ENCODE data around the gene FBXO24. TPM values are rescaled to one million over a fixed set of nuclear protein-coding genes. Genes with fewer than 3 reads are reported as not detected.

The FBXO24 gene
- total RNA-seq, 1 donor from 2014 or later: 0.52 TPM

DNA sequence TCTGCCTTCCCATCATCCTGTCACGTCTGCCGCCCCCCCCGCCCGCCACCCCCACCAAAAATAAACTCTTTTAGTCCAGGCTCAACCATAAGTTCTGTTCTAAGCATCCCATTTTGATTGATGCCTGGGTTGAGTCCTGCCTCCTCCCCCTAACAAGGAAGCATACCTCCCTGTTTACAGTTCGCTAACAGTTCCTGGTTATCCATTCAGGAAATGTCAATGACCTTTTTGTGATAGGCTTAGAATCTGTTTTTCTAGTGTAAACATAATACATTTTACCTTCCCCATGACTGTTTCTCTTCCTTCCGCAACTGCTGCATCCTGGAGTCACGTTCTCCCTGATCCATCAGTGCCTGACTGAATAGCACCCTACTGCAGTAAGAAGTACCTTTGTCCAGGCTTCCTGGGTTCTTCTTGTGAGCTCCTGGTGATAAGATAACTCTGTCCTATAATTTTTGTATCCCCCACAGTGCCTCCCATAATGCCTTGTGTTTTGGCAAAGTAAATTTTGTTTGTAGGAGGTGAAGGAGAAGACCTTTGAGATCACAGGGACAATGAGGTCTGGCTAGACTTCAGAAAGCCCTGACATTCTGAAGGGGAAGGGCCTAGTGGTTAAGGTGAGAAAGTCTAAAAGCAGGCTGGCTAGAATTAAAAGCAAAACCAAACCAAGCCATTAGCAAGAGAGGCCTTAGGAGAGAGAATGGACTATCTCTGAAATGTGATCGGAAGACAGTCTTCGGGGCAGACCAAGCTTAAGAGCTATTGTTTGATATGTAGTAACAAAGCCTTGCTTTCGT is 39.8 kb upstream of the FBXO24 start:
- peak overlapping the region; percentile 24 for H3K4me3 ChIP-seq (ENCODE audit: insufficient read depth, low read depth, low read length)
- Mint-ChIP-seq H3K27ac (ENCODE audit: unreplicated experiment) (peak overlapping the region; percentile 90), H3K4me3 (ENCODE audit: unreplicated experiment) (peak overlapping the region; percentile 0)

DNA sequence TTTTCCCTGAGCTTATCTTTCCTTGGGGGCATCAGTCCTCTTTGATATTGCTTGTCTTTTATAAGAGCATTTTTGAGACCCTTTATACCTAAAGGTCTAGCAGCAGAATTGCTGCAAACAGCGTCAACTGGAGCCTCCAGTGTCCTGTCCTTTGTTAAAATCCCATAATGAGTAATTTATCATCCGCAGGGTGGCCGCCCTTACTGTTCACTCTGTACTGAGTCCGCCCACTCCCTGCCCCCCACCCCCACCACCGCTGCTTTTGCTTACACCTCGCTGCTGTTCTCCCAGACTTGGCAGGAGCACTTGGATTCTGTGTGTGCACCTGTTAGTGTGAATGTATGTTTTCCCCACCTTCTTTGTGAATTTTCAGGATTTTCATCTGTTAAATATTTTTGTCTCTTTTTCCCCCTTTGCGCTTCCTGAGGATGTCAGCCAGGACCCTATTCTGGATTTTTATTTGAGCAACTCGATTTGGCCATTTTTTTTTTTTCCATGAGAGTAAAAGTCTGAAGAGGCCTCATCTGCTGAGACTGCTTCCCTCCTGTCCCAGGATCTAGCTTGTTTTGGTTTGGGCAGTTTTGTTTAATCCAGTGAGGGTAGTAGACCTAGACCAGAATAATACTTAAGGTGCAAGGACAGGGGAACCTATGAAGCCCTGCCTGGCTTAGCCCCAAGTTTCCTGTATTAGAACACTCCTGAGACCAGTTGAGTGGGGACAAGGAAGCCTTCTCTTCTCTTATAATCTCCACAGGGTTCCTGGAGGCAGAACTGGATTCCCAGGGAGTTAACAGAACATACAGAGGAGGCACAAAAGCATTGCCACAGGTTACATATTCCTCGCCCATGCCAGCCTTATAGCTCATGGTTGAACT is 39.0 kb upstream of the FBXO24 start:
- no peaks in the 10 kb centered on the region for H3K9me3 Mint-ChIP-seq (ENCODE audit: unreplicated experiment)
- H3K36me3 Mint-ChIP-seq (ENCODE audit: low read depth, unreplicated experiment): no peaks in the 10 kb centered on the region
- H3K27ac Mint-ChIP-seq (ENCODE audit: unreplicated experiment): peak overlapping the region; percentile 90
- Histone ChIP-seq H4K20me1 (ENCODE audit: insufficient read depth, low read length) (no peaks in the 10 kb centered on the region), H3K9ac (ENCODE audit: low read length) (peak overlapping the region; percentile 34), H3K4me2 (ENCODE audit: low read length) (peak overlapping the region; percentile 74), H3K4me1 (ENCODE audit: insufficient read depth, low read length) (peaks cover 34% of the 10 kb centered on the region), H2AFZ (ENCODE audit: low read depth, low read length) (no peak overlapping the region), H3K27me3 (ENCODE audit: insufficient read depth, low read length) (no peaks in the 10 kb centered on the region), H3K27ac (ENCODE audit: low read depth, low read length) (peak overlapping the region; percentile 71), H3K9me3 (ENCODE audit: insufficient read depth, low read depth, low read length) (no peaks in the 10 kb centered on the region), H3K4me3 (ENCODE audit: insufficient read depth, low read depth, low read length) (no peak overlapping the region), H3K36me3 (ENCODE audit: insufficient read depth, low read length) (peaks cover under 1% of the 10 kb centered on the region), H3K79me2 (ENCODE audit: insufficient read depth, low read length) (peaks cover 15% of the 10 kb centered on the region)
- TF ChIP-seq, protein P1, sequence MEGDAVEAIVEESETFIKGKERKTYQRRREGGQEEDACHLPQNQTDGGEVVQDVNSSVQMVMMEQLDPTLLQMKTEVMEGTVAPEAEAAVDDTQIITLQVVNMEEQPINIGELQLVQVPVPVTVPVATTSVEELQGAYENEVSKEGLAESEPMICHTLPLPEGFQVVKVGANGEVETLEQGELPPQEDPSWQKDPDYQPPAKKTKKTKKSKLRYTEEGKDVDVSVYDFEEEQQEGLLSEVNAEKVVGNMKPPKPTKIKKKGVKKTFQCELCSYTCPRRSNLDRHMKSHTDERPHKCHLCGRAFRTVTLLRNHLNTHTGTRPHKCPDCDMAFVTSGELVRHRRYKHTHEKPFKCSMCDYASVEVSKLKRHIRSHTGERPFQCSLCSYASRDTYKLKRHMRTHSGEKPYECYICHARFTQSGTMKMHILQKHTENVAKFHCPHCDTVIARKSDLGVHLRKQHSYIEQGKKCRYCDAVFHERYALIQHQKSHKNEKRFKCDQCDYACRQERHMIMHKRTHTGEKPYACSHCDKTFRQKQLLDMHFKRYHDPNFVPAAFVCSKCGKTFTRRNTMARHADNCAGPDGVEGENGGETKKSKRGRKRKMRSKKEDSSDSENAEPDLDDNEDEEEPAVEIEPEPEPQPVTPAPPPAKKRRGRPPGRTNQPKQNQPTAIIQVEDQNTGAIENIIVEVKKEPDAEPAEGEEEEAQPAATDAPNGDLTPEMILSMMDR (IDR thresholded peaks at IDR 0.05; ENCODE audit: insufficient read depth, low read depth, low read length): no peak
- TF ChIP-seq EZH2 (IDR thresholded peaks at IDR 0.05; ENCODE audit: insufficient read depth, low read length): no peak
- no peak for FAIRE-seq
- H3K27me3 Mint-ChIP-seq (ENCODE audit: low read depth, unreplicated experiment): no peaks in the 10 kb centered on the region
- peak overlapping the region; percentile 9 for H3K4me3 Mint-ChIP-seq (ENCODE audit: unreplicated experiment)
- peaks cover 41% of the 10 kb centered on the region for H3K4me1 Mint-ChIP-seq (ENCODE audit: low read depth, unreplicated experiment)
- DNase-seq (ENCODE audit: low read depth): no peak

More for the DNA sequence above, 39.8 kb upstream of the FBXO24 start:
- Histone ChIP-seq H3K36me3 (ENCODE audit: insufficient read depth, low read length) (no peaks in the 10 kb centered on the region), H3K27ac (ENCODE audit: low read depth, low read length) (peak overlapping the region; percentile 71), H4K20me1 (ENCODE audit: insufficient read depth, low read length) (no peaks in the 10 kb centered on the region), H3K79me2 (ENCODE audit: insufficient read depth, low read length) (peaks cover 15% of the 10 kb centered on the region), H3K9ac (ENCODE audit: low read length) (peak overlapping the region; percentile 34), H3K4me2 (ENCODE audit: low read length) (peak overlapping the region; percentile 74), H3K9me3 (ENCODE audit: insufficient read depth, low read depth, low read length) (no peaks in the 10 kb centered on the region), H2AFZ (ENCODE audit: low read depth, low read length) (peak overlapping the region; percentile 31), H3K27me3 (ENCODE audit: insufficient read depth, low read length) (no peaks in the 10 kb centered on the region), H3K4me1 (ENCODE audit: insufficient read depth, low read length) (peaks cover 34% of the 10 kb centered on the region)
- no peak for FAIRE-seq
- Mint-ChIP-seq H3K27me3 (ENCODE audit: low read depth, unreplicated experiment) (no peaks in the 10 kb centered on the region), H3K9me3 (ENCODE audit: unreplicated experiment) (no peaks in the 10 kb centered on the region), H3K36me3 (ENCODE audit: low read depth, unreplicated experiment) (no peaks in the 10 kb centered on the region), H3K4me1 (ENCODE audit: low read depth, unreplicated experiment) (peaks cover 41% of the 10 kb centered on the region)
- DNase-seq (ENCODE audit: low read depth): no peak
- TF ChIP-seq, protein P1 (IDR thresholded peaks at IDR 0.05; ENCODE audit: insufficient read depth, low read depth, low read length): no peak
- TF ChIP-seq EZH2 (IDR thresholded peaks at IDR 0.05; ENCODE audit: insufficient read depth, low read length): no peak
